Islet precursor cell (in vitro differentiated cells): ENCODE results near the gene DDX39B.
A peak's percentile ranks its signal among the peaks of the same experiment; 100 is the strongest.

ENCODE experiments used
- DNase-seq: peaks from one replicate; pipeline ENCODE4 v3.0.0-alpha.2; 2018

DDX39B gene

GRCh38 chr6:31546958-31547726, 5.3 kb upstream of the DDX39B start, which contains the start of gene NFKBIL1:
NFKBIL1 (plus strand) TSS chr6:31547608; CDS start chr6:31547695, 87 bp downstream.
- peak; percentile 97 for DNase-seq

GRCh38 chr6:31546339-31546957, 4.6 kb upstream of the DDX39B start, which contains the start of gene ATP6V1G2:
ATP6V1G2 (minus strand) TSS chr6:31546608; CDS start chr6:31546559, 49 bp downstream.
- DNase-seq, result peak; percentile 99

GRCh38 chr6:31545291-31545690, 3.5 kb upstream of the DDX39B start:
- DNase-seq, result no peak

GRCh38 chr6:31544676-31545075, 2.9 kb upstream of the DDX39B start:
- no peak for DNase-seq

- no peak for DNase-seq
Observed at GRCh38 chr6:31543639-31544038, 1.8 kb upstream of the DDX39B start.

GRCh38 chr6:31541059-31541657, 645 bp downstream of the DDX39B start:
- DNase-seq, result no peak

- no peak for DNase-seq
Observed at GRCh38 chr6:31540640-31541039, 1.2 kb downstream of the DDX39B start.

GRCh38 chr6:31538805-31539400, 2.9 kb downstream of the DDX39B start:
- DNase-seq, result no peak

GRCh38 chr6:31535538-31536324, 6.1 kb downstream of the DDX39B start:
- DNase-seq, result no peak

- no peak for DNase-seq
Observed at GRCh38 chr6:31534521-31535040, 7.2 kb downstream of the DDX39B start.

GRCh38 chr6:31534011-31534410, 7.8 kb downstream of the DDX39B start:
- no peak for DNase-seq

GRCh38 chr6:31533455-31533841, 8.4 kb downstream of the DDX39B start:
- no peak for DNase-seq

- DNase-seq, result no peak
Observed at GRCh38 chr6:31532644-31533454, 9.0 kb downstream of the DDX39B start.

- DNase-seq, result no peak
Observed at GRCh38 chr6:31531771-31532643, 9.8 kb downstream of the DDX39B start.

GRCh38 chr6:31531162-31531561, 10.6 kb downstream of the DDX39B start:
- no peak for DNase-seq

- no peak for DNase-seq
Observed at GRCh38 chr6:31530659-31531058, 11.1 kb downstream of the DDX39B start.

GRCh38 chr6:31529329-31530150, 12.3 kb downstream of the DDX39B start:
- DNase-seq, result no peak

- no peak for DNase-seq
Observed at GRCh38 chr6:31528821-31529328, 12.9 kb downstream of the DDX39B start, which contains the start of gene MCCD1. MCCD1 (plus strand) TSS chr6:31528962; CDS start chr6:31529015, 53 bp downstream.

GRCh38 chr6:31528307-31528777, 13.5 kb downstream of the DDX39B start:
- no peak for DNase-seq
